AG04450 (cell line): Measurements from ENCODE around the gene USP54. TPM values are rescaled to one million over a fixed set of nuclear protein-coding genes. Genes with fewer than 3 reads are reported as not detected.

Experiments used
- CTCF ChIA-PET: fragments of 300-600, 350-600 bp; formaldehyde crosslinking; extraction: SDS; loops from one replicate; lab custom pipeline; 2022; ENCODE audit warnings: antibody characterized with exemption, inconsistent platforms; lab: Charles Lee
- POLR2A ChIA-PET: fragments of 350-600 bp; formaldehyde crosslinking; extraction: SDS; loops from one replicate; lab custom pipeline; 2021; ENCODE audit warnings: antibody characterized with exemption, inconsistent platforms; lab: Yijun Ruan, JAX
- DNase-seq: peaks from one replicate; pipeline ENCODE4 v3.0.0-alpha.2; 2011; ENCODE audit warnings: low read depth, low spot score
- H3K27ac ChIP-seq: one replicate; pipeline ENCODE4 v1.5.1; 2012; ENCODE audit warnings: low read depth, low read length, control low read depth
- H3K27me3 ChIP-seq: one replicate; pipeline ENCODE4 v1.6.0; 2012; ENCODE audit warnings: low read length; ENCODE audit not compliant: control insufficient read depth, insufficient read depth
- H3K4me3 ChIP-seq: 2 replicates; pipeline ENCODE4 v1.5.1; 2011; ENCODE audit warnings: mild to moderate bottlenecking, low read depth, low read length, control low read depth
- H3K9me3 ChIP-seq: 2 replicates; pipeline ENCODE4 v1.5.1; 2012; ENCODE audit warnings: low read length; ENCODE audit not compliant: control insufficient read depth, insufficient read depth
- CTCF ChIP-seq: IDR thresholded peaks from 2 replicates; pipeline ENCODE4 v1.5.1; 2011; ENCODE audit warnings: low read depth, low read length, control low read depth, inconsistent platforms
- polyA plus RNA-seq: library from polyadenylated mRNA; depleted of rRNA; stranded (reverse); fragments of >200 nt; gene quantifications from 2 replicates; pipeline ENCODE4 v1.2.3, GENCODE V29; 2011

USP54 gene
- polyA plus RNA-seq, 1 experiment, result 11.2 TPM

GRCh38 chr10:73534857-73535256 is 56.3 kb downstream of the USP54 start:
- no peaks in the 10 kb centered on the region for H3K27me3 ChIP-seq
- no peak overlapping the region for H3K4me3 ChIP-seq
- TF ChIP-seq CTCF, result no peak
- POLR2A ChIA-PET, result no interaction called here
- no peaks in the 10 kb centered on the region for H3K9me3 ChIP-seq
- no peak for DNase-seq
- CTCF ChIA-PET, result interaction anchor here (4.9 kb wide), 1 partner anchor 109 kb away, joined by 27 read pairs; no protein-coding TSS in a partner anchor
- H3K27ac ChIP-seq, result no peak overlapping the region

DNA sequence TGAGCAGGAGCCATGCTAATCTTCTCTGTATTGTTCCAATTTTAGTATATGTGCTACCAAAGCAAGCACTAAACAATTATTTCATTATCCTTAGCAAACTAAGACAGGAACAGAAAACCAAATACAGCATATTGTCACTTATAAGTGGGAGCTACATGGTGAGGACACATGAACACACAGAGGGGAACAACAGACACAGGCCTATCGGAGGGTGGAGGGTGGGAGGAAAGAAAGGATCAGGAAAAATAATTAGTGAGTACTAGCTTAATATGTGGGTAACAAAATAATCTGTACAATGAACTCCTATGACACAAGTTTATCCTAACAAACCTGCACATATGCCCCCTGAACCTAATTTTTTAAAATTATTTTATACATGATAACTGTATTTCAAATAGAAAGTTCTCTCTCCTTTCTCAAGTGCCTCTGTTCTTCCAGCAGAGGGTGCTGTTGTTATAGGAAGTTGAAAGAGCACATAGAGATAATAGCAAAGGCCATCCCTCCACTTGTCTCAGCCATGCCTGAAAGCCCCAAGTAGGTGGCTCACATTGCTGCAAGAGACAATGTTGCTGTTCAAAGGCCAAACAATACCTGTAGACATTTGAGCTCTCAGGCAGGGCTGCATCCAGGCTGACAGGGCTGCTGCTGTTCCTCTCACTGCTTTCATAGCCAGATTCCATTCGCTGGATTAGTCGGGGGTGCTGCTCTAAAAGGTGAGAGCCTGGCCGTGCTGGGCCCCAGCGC is 61.9 kb downstream of the USP54 start:
- Histone ChIP-seq H3K27me3 (no peaks in the 10 kb centered on the region), H3K27ac (no peak overlapping the region), H3K4me3 (no peak overlapping the region), H3K9me3 (no peaks in the 10 kb centered on the region)
- CTCF ChIA-PET, result interaction anchor here (0.5 to 6.5 kb wide), 37 partner anchors 9 to 236 kb away, joined by 3 to 284 read pairs (median 4); partner anchors contain the start of genes MYOZ1 and SEC24C
- POLR2A ChIA-PET, result interaction anchor here (0.6 kb wide), 1 partner anchor 47 kb away, joined by 6 read pairs; no protein-coding TSS in a partner anchor
- TF ChIP-seq CTCF, result peak; percentile 83
- DNase-seq, result peak; percentile 45

GRCh38 chr10:73522263-73522662 is 68.9 kb downstream of the USP54 start:
- no peaks in the 10 kb centered on the region for H3K27me3 ChIP-seq
- no peak overlapping the region for H3K27ac ChIP-seq
- no peak for TF ChIP-seq CTCF
- no peaks in the 10 kb centered on the region for H3K9me3 ChIP-seq
- no peak overlapping the region for H3K4me3 ChIP-seq
- CTCF ChIA-PET, result interaction anchor here (2.2 kb wide), 1 partner anchor 121 kb away, joined by 11 read pairs; no protein-coding TSS in a partner anchor
- DNase-seq, result no peak
- POLR2A ChIA-PET, result interaction anchor here (1.7 kb wide), 1 partner anchor 27 kb away, joined by 6 read pairs; the partner anchor contains the start of gene PPP3CB

DNA sequence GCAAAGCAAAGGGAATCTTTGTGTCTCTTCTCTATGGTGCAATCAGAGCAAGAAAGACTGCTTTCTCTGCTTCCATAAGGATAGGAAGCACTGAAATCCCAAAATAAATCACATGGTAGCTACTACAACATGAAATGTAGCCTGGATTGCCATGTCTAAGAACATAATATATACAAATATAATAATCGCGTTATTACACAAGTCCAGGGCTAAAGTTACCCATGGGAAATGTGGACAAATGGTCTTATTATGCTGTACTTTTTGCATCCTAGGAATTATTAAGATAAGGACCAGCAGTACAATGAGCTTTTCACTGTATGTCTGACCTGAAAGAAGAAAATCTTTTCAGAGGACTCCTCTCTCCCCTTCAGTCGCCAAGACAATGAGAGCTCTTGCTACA is 71.8 kb downstream of the USP54 start:
- H3K27ac ChIP-seq, result no peak overlapping the region
- DNase-seq, result no peak
- H3K9me3 ChIP-seq, result no peaks in the 10 kb centered on the region
- POLR2A ChIA-PET, result no interaction called here
- H3K4me3 ChIP-seq, result no peak overlapping the region
- CTCF ChIA-PET, result interaction anchor here (1.3 to 5.9 kb wide), 2 partner anchors 10 to 124 kb away, joined by 3 to 42 read pairs; no protein-coding TSS in a partner anchor
- no peak for TF ChIP-seq CTCF
- no peaks in the 10 kb centered on the region for H3K27me3 ChIP-seq
